ENCODE measurements around the gene TMC4.

Gene TMC4

DNA sequence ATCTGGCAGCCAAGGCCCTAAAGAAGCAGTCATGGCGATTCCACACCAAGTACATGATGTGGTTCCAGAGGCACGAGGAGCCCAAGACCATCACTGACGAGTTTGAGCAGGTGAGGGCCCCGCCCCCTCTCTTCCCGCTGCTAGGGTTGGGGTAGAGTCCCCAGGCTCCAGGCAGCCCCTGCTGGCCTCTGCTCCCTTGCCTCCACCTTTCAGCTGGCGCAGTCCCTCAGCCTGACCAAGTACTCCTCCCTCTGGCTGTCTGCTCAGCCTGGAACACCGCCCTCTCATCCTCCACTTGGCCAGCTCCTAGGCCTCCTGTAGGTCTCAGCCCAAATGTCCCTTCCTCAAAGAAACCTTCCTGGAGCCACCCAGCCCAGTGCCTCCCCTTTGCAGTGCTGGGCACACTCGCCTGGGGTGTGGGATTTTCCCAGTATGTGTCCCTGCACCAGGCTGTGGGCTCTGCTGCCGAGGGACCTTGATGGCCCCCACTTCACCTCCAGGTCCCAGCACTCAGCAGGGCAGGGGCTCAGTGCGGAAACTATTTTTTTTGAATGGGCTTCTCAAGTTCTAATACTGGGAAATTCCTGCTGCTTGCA lies 19.1 kb downstream of the TMC4 start:
- no peak for DNase-seq

DNA sequence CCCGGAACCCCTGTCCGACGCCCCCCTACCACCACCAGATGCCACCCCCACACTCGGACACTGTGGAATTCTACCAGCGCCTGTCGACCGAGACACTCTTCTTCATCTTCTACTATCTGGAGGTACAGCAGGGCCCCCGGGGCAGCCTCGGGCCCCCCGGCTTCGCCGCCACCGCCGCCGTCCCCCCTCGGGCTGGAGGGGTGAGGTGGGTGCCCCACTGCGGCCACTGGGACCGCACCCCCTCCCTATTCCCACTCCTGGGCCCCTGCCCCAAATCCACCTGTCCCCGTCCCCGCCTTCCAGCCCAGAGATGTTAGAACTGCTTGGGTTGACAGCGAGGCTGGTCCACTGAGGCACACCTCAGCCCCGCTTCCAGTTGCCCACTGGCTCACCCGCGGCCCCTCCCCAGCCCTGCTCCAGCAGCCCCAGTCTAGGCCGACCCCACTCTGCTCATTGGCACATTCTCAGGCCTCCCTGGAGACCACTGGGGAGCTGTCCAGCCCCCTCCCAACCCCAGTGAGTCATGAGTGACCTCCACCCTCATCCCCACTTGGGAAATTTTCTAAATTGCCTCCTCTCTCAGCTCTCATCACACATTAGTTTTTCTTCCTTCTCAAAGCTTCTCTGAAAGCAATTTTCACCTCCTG lies 20.0 kb downstream of the TMC4 start:
- DNase-seq: no peak

DNA sequence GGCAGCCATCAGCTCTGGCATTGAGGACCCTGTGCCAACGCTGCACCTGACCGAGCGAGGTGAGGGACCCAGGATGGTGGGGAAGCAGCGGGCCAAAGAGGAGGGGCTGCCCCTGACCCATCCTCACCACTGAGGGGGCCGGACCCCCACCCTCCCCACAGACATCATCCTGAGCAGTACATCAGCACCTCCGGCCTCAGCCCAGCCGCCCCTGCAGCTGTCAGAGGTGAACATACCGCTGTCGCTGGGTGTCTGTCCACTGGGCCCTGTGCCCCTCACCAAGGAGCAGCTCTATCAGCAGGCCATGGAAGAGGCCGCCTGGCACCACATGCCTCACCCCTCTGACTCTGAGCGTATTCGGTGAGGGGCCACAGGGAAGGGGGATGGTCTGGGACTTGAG lies 20.7 kb downstream of the TMC4 start:
- DNase-seq: no peak

DNA sequence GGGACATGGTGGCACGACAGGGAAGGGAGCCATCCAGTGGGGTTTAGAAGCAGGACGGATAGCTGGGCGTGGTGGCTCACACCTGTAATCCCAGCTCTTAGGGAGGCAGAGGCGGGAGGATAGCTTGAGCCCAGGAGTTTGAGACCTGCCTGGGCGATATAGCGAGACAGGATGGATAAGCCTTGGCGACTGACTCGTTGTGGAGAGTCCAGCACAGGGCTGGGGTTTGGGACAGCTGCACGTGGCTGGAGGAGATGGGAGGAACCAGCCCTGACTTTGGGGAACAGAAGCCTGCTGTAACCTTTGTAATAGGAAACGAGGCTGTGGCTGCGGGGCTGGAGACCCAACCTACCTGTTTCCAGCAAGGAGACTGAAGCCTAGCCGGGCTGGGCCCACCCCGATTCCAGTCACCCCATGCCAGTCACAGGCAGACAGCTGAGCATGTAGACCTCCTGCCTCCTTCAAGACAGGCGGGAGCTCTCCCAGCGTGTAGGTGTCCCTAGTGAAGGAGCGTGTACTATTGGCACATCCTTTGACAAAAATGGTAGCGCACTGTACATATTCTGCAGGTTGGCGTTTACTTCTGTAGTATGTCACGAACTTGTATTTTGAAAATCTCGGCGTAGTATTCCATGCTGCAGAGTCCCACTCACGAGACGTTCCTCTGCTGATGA lies 21.5 kb downstream of the TMC4 start:
- no peak for DNase-seq

DNA sequence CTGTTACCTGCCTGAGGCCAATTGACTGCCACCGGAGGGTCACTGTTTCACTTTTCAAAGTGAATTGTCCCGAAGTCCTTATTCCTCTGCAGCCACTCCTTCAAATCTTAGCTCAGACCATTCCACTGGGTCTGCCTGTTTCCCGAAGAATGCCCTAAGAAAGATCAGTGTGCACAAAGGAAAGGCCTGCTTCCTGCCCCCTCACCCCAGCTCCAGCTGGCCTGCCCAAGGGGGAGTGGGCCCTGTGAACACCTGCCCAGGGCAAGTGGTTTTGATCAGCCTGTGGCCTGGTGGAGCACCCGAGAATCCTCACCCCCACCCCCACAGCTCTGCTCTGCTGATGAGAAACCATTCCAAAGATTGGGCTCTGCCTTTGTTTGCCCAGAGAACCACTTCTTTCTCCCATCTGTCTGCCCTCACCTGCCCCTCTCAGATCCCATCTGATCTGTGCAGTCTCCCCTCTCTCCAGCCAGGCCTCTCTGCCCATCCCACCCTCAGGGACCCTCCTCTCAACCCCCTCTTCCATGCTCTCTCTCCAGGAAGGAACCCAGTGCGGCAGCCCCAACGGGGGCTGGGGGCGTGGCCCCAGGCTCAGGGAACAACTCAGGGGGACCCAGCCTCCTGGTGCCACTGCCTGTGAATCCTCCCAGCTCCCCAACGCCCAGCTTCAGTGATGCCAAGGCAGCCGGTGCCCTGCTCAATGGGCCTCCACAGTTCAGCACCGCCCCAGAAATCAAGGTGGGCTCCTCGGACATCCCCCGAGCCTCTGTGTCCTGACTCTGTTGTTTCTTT lies 23.7 kb downstream of the TMC4 start:
- DNase-seq: no peak

DNA sequence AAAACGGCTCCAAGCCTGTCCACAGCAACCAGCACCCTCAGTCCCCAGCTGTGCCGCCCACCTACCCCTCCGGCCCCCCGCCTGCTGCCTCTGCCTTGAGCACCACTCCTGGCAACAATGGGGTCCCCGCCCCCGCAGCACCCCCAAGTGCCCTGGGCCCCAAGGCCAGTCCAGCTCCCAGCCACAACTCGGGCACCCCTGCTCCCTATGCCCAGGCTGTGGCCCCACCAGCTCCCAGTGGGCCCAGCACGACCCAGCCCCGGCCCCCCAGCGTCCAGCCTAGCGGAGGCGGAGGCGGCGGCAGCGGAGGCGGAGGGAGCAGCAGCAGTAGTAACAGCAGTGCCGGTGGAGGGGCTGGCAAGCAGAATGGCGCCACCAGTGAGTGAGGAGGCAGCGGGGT lies 24.8 kb downstream of the TMC4 start:
- no peak for DNase-seq

DNA sequence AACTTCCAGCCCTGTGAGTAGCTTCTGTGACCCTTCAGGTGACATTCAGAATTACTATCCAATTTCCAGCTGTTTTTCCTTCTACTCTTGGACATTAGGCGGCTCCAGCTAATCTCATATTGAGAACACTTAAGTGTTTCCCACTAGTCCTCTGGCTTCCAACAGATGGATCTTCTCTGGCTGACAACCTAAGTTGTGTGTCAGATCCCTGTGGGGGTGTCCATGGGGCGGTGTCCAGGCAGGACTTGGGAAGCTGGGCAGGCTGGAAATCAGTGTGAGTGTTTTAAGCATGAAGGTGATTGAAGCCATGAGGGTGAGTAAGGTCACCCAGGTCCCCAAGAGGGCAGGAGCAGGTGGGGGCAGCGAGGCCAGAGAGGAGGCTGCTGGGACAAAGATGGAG lies 25.3 kb downstream of the TMC4 start:
- DNase-seq: no peak

DNA sequence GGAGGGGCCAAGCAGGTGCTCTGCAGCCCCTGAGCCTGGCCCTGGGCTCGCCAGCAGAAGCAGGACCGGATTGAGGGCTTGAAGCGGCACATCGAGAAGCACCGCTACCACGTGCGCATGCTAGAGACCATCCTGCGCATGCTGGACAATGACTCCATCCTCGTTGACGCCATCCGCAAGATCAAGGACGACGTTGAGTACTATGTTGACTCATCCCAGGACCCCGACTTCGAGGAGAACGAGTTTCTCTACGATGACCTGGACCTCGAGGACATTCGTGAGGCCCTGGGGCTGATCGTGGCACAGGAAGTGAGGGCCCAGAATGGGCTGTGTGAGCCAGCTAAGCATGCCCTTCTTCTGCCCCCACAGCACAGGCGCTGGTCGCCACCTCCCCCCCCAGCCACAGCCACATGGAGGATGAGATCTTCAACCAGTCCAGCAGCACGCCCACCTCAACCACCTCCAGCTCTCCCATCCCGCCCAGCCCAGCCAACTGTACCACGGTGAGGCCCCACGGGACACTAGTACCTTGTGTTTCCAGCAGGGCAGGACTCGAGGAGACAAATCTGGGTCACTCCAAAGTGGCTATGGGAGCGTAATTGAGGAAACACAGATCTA lies 27.3 kb downstream of the TMC4 start:
- DNase-seq: no peak

DNA sequence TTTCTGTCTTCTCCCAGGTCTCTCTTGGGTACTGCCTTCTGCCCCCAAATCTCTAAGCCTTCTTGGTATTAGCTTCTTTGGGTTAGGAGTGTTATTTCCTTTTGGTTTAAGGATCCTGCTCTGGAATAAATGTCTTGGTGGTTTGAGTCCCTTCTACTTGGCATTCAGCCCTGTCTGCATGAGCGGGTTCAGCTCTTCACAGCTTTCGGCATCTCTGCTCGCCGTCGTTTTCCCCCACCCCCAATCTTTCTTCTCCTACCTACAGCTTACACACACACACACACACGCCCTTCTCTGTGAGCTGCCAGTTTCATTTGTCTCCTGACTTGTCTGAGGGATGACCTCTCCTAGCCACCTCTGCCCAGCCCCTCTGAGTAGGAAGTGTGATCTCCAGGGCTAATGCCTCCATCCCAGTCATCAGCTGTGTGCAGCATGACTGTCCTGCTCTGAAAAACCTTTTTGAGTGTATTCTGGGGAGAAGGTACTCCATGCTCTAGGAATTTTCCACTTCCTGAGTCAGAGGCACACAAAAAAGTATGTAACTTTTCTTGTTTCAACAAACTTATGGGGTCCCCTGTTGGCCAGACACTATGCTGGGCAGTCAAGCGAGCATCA lies 30.7 kb downstream of the TMC4 start:
- DNase-seq: no peak

DNA sequence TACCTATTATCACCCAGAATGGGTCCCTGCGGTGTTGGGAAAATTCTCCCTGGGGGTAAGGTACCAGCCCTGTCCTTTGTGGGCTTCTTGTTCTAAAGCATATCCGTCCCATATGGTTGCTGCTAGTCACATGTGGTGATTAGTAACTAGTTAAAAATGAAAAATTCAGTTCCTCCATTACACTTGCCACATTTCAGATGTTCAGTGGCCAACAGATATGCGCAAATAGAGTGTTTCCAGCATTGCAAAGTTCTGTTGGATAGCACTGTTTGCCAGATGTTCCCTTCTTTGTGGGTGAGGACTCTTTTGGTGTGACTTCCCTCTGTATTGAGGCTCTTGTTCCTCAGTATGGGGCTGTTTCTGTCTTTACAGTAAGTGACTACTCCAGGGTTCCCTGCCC lies 31.6 kb downstream of the TMC4 start:
- DNase-seq: no peak

DNA sequence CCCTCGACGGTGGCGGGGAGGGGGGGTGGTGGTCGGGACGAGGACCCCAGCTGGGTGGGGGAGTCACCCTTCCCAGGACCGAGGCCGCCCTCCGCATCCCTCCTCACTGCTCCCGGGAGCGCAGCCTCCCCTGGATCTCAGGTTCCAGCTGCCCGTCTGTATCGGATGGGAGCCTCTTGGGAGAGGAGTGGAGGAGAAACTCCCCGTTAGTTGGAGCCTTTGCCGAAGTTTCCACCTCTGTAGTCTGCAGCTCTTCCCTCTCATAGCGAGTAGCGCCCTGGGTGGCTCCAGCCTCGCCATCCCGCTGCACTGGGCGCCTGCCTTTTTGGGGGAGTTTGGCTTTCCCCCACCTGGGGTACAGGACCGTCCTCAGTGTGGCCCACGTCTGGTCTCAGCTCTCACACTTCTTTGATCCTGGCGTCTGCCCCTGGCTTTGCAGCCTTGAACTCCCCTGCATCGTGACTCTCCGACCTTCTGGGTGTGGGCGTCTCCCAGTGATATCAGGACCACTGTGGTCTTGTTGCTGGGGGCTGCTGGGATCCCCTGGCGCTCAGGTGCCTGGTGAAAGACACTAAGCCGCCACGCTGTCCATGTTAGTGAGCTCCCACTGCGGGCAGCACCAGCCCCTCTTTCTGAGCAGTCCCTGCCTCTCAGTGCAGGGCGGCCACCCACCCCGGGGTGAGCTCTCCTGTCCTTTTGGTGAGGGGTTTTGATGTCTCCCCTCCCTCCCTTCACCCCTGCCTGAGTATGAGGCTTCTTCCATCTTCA lies 34.3 kb downstream of the TMC4 start:
- DNase-seq: no peak

DNA sequence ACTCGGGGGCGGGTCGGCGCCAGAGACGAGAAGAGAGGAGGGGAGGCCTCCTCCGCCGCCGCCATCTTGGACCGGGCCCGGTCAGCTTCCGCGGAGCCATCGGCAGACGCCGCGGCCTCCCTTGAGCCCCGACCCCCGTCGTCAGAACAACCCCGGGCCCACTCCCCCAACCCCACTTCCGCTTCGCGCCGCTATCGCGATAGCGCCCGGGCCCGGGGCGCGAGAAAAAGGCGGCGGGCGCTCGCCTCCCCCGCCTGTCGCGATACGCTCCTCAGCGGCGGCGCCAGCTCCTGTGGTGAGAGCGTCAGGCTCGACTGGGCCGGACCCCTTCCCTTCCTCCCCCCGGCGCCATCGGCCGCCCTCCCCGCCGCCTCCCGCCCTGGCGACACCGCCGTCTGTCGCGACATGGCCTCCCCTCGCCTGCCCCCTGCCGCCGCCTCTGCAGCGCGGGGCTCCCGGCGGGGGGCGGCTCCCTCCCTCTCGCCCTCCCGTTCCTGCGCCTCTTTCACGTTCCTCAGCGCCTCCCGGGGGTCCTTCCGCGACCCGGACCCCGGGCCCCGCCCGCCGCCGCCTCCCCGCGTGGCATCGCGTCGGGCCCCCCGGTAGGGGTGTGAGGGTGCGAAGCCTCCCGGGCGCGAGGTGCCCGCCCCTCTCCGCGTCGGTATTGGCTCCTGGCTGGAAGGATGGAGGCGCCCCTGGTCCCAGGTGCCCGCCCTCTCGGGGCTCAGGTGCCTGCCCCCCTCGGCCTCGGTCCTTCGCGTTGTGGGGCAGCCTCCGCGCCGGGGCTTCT lies 35.1 kb downstream of the TMC4 start, which contains the start of gene CNOT3:
Gene CNOT3 (plus strand): TSS at position 64 of the 790 bp plus-strand sequence. CDS start 5,217 bp downstream, outside the sequence.
- DNase-seq: peak in 4 of 5 donors; percentile 25 to 43 (median 30)

DNA sequence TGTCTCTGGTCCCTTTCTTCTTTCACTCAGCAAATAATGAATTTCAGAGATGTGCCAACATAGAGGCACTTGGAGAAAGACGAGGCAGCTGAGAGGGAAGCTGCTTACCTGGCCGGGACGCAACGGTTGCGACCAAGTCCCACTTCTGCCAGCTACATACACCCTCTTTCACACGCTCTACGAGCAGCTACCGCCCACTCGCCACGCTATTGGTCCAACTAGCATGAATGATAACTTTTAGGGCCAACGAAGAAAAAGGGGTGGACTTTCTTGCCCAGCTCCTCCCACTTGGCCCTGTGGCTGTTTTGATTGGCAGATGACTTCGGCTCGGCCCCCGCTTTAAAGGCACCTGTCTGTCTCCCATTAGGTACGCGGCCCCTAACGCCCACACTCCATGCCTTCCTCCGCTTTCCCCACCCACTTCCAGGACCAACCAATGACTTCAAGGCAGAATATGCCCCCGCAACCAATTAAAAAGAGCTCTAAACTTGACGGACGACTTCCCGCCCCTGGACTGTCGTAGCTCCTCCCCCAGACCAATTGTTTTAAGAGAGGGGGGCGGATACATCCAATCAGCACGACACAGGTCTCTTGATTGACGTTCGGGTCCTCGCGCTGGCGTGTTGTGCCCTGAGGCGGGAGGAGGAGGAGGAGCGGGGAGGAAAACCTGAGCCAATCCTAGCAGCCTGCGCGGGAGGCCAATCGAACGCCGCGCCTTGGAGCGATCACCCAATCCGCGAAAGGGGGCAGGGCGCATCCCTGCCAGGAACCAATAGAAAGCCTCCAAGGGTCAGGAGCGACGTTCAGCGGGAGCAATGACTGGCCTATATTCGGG lies 35.9 kb downstream of the TMC4 start:
- DNase-seq: peak; percentile 99 to 100 (median 99)

DNA sequence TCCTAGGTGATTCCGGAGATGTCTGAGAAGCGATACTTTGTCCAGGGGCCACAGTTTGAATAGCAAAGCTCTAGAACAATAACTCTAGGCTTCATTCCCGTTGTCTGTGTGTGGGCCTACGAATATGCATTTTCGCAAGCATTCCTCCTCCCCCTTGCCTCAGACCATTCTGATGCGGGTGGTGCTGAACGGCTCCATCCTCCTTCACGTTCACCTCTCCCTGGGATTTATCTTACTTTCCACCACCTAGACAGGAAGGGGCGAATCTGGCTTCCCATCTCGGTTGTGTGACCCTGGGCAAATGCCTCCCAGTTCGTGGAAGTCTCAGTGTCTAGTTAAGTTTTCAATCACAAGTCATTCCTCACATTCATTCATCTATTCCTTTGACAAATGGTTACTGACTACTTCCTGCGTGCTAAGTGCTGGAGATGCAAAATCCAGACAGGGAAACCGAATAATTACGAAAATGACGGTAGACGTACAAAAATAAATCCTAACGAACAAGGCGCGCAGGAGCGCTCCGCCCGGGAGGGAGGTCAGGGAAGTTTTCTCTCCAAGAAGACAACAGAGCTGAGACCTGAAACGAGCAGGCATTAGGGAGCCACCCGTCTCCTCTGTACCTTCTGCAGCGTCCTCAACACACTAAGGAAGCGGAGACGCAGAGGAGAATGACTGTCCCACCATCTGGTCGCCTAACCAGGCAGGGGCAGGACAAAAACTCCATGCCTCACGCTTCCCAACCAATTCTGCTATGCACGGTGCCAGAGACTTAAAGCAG lies 36.7 kb downstream of the TMC4 start:
- DNase-seq: peak in 1 of 5 donors; percentile 8

DNA sequence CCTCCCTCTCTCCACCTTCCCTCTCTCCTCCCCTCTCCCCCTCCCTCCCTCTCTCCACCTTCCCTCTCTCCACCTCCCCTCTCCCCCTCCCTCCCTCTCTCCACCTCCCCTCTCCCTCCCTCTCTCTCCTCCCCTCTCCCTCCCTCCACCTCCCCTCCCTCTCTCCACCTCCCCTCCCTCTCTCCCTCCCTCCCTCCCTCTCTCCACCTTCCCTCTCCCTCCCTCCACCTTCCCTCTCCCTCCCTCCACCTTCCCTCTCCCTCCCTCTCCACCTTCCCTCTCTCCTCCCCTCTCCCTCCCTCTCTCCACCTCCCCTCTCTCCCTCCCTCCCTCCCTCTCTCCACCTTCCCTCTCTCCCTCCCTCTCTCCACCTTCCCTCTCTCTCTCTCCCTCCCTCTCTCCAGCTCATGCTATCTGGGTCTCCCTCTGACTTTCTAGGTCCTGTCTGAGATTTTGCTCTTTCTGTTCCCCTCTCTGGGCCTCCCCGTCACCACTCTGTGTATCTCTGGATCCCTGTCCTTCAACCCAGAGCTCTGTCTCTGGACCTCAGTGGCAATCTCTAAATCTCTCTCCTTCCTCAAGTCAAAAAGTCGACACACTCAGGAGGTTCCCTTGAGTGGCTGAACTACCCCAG lies 38.9 kb downstream of the TMC4 start:
- DNase-seq: no peak

DNA sequence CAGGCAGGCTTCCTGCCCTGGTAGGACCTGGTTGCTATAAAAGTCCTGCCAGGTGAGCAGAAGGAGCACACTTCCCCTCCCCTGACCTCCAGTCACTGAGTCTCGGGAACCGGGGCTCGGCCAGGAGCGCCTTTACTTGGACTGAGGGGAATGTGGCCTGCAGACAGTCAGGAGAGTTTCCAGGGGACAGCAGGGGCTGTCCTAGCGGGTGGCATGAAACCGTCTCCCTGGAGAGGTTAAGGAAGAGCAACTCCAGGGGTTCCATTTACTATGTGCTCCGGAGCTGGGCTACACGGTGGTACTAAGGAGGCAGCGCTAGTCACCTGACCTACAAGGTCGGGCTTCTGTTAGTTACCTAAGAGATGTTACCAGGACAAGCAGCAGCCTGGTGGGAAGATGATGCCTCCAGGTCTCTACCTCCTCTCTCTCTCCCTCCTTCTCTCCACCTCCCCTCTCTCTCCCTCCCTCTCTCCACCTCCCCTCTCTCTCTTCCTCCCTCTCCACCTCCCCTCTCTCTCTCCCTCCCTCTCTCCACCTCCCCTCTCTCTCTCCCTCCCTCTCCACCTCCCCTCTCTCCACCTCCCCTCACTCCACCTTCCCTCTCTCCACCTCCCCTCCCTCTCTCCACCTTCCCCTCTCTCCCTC lies 39.5 kb downstream of the TMC4 start:
- peak in 1 of 5 donors; percentile 52 for DNase-seq

DNA sequence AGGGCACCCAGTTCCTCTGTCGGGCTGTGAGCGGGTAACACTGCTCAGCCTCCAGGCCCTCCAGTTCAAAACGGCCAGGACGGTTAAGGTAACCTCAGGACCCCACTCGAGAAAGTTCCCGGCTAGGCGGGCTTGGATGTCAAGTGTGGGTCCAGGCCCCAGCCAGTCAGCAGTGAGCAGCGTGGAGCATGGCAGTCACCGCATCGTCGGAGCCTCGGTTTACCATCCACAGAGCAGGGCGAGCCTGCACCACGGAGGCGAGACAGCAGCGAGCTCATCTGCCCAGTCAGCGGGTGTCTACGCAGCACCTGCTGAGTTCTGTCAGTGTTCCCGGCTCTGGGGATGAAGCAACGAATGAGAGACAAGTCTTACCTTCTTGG lies 43.4 kb downstream of the TMC4 start:
- DNase-seq: no peak
